ENCODE measurements around the gene KBTBD4.
A peak's percentile ranks its signal among the peaks of the same experiment; 100 is the strongest.

Gene KBTBD4

GRCh38 chr11:47578524-47579494 lies at the start of gene KBTBD4, which contains the start of gene NDUFS3:
KBTBD4 (minus strand) TSS chr11:47578970; CDS start chr11:47578951, 19 bp downstream.
NDUFS3 (plus strand) TSS chr11:47579074; CDS start chr11:47579092, 18 bp downstream.
- DNase-seq (ENCODE audit: low spot score) = peak; percentile 94

GRCh38 chr11:47628026-47628425 lies 49.3 kb upstream of the KBTBD4 start:
- DNase-seq (ENCODE audit: low spot score) = no peak

DNA sequence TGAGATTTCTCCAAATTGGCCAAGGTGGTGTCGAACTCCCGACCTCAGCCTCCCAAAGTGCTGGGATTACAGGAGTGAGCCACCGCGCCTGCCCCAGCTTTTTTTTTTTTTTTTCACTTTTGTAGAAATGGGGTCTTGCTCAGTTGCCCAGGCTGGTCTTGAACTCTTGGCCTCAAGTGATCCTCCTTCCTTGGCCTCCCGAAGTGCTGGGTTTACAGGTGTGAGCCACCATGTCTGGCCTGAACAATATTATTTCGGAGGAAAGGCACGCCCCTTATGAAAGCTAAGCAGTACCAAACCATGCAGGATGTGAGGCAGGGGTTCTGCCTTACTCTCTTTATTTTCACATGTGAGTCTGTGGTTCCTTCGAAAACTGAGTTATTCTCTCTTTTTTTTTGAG lies 47.5 kb upstream of the KBTBD4 start:
- no peak for DNase-seq (ENCODE audit: low spot score)

- DNase-seq (ENCODE audit: low spot score) = no peak
Observed at GRCh38 chr11:47620836-47621378, 42.1 kb upstream of the KBTBD4 start.

GRCh38 chr11:47617417-47617809 lies 38.6 kb upstream of the KBTBD4 start:
- no peak for DNase-seq (ENCODE audit: low spot score)

GRCh38 chr11:47616726-47617416 lies 38.1 kb upstream of the KBTBD4 start:
- peak; percentile 82 for DNase-seq (ENCODE audit: low spot score)

GRCh38 chr11:47615249-47615648 lies 36.5 kb upstream of the KBTBD4 start:
- no peak for DNase-seq (ENCODE audit: low spot score)

- DNase-seq (ENCODE audit: low spot score) = peak; percentile 78
Observed at GRCh38 chr11:47611348-47611794, 32.6 kb upstream of the KBTBD4 start.

- DNase-seq (ENCODE audit: low spot score) = no peak
Observed at GRCh38 chr11:47609675-47610074, 30.9 kb upstream of the KBTBD4 start.

GRCh38 chr11:47607380-47607779 lies 28.6 kb upstream of the KBTBD4 start:
- no peak for DNase-seq (ENCODE audit: low spot score)

- DNase-seq (ENCODE audit: low spot score) = no peak
Observed at GRCh38 chr11:47606731-47607130, 28.0 kb upstream of the KBTBD4 start.

DNA sequence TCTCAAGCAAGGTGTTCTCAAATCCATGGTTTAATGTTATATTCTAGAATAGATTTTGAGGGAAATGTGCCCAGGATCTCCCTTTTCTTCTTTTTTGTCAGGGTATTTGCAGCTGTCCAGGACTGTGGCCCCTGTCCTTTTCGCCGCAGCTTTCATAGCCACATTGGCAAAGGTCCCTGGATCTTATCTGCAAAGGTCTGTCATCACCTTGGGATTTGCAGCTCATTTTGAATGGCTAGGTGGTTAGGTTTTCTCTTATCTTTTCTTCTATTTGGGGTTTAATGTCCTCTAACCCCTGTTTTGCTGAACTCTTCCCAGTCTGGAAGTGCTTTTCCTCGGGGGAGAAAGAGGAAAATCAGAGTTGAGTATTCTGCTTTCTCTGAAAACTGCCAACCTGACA lies 27.2 kb upstream of the KBTBD4 start:
- DNase-seq (ENCODE audit: low spot score) = no peak

GRCh38 chr11:47603295-47603694 lies 24.5 kb upstream of the KBTBD4 start:
- no peak for DNase-seq (ENCODE audit: low spot score)

GRCh38 chr11:47599902-47600301 lies 21.1 kb upstream of the KBTBD4 start:
- DNase-seq (ENCODE audit: low spot score) = no peak

- no peak for DNase-seq (ENCODE audit: low spot score)
Observed at GRCh38 chr11:47595967-47596366, 17.2 kb upstream of the KBTBD4 start.

DNA sequence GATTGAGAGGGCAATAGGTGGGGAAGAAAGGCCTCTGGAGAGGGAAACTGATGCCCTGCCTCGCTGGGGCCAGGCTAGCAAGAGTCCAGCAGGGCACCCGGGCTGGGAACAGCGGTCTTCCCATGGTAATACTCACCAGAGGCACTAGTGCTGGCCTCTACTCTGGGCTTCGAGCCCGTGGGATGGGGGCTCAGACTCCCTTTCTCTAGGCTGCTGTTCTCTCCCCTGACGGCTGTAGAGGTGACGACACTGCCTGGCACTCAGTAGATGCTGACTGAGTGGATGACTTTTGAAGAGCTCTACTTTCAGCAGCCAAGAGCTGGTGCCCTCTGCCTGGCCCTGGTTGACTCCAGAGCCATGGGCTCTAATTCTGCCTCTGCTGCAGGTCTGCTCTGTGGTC lies 16.3 kb upstream of the KBTBD4 start:
- DNase-seq (ENCODE audit: low spot score) = no peak

DNA sequence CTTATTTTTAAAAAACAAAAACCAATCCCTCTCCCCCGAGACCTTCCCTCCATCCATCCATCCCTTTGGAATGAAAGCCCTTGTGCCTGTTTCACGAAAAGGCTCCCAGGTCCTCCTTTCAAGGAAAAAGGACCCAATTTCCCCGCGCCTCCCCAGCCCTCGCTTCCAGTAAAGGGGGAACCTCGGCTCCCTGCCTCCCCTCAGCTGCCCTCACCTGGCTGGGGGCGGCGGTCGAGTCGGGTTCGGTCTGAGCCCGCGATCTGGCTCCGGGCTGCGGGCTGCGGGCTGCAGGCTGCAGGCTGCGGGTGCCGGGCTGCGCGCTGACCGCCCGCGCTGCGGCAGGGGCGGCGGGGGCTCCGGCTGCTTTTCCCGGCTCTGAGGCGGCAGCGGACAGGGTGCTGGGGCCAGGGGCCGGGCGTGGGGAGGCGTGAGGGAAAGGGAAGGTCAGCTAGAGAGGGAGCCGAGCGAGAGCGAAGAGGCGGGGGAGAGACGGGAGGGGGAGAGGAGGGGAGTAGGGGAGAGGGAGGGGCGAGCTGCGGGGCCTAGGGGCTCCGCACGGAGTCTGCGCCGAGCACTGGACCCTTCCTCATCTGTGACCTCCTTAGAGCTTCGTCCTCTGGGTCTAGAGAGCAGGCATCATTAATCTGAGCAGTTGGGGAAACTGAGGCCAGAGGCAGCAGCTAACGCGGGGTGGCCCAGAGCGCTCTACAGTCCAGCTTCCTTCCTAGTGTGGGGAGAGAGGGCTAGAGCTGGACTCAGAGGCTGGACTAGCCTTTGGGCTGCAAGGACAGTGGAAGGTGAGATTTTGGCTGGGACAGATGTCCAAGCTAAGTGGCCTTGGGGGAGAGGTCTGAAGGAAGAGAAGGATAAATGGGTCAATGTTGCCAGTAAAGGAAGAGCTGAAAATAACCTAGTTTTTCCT lies 15.4 kb upstream of the KBTBD4 start, which contains the start of gene C1QTNF4:
TSS of gene C1QTNF4 (minus strand) at position 478 of the 922 bp plus-strand sequence. CDS start 3,601 bp downstream, outside the sequence.
- no peak for DNase-seq (ENCODE audit: low spot score)

DNA sequence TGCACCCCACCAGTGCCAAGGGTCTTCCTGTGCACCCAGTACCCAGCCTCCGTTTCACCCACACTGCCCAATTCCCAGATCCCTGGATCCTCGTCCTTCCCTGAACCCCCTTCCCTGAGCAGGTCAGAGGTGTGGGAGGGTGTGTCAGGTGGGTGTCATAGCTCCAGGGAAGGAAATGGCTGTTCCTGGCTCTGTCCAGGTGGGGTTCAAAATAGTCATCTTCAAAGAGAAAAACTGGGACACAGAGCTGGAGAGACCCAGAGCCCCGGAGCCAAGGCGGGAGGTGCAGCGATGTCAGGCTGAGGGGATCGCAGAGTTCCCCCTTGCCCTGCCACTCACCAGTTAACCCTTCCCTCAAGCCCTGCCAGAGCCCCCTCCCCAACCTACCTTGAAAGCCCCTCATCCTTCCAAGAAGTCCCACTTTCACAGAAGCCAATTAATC lies 14.7 kb upstream of the KBTBD4 start:
- DNase-seq (ENCODE audit: low spot score) = no peak

DNA sequence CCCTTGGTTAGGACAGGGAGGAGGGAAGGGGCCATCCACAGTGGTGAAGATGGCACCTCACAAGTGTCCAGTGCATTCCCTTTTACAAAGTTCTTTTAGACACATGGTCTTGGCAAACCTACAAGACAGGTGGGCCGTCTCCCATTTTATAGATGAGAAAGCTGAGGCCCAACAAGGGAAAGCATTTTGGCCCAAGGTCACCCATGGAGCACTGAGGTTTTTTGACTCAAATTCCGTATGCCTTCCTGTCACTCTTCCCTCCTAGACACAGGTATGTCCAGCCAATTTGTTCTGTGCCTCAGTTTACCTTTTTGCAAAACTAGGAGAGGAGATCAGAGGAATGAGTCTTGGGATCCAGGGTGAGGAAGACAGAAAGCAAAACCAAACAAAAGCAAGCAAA lies 14.2 kb upstream of the KBTBD4 start:
- DNase-seq (ENCODE audit: low spot score) = no peak

GRCh38 chr11:47592251-47592650 lies 13.5 kb upstream of the KBTBD4 start:
- DNase-seq (ENCODE audit: low spot score) = no peak

- DNase-seq (ENCODE audit: low spot score) = no peak
Observed at GRCh38 chr11:47591764-47592163, 13.0 kb upstream of the KBTBD4 start.
